GM12874 (cell line): Measurements from ENCODE around the gene EXOC3L1.

Experiments
- CTCF ChIP-seq: IDR thresholded peaks from 2 replicates; pipeline ENCODE4 v1.5.1; 2011; ENCODE audit warnings: low read depth, mild to moderate bottlenecking, control low read depth, low read length, moderate library complexity; ENCODE audit not compliant: insufficient read depth

Gene EXOC3L1

GRCh38 chr16:67151431-67152097, 38.4 kb downstream of the EXOC3L1 start:
- TF ChIP-seq CTCF: 0 out of 2 replicates have a peak, but pooled peaks have one; percentile 7

GRCh38 chr16:67150833-67151396, 39.0 kb downstream of the EXOC3L1 start, which contains the start of gene B3GNT9:
Gene B3GNT9 (minus strand): TSS chr16:67150998. CDS start chr16:67150485, 513 bp downstream.
- TF ChIP-seq CTCF: no peak

- 0 out of 2 replicates have a peak, but pooled peaks have one; percentile 12 for TF ChIP-seq CTCF
Measured at GRCh38 chr16:67150047-67150832, 39.7 kb downstream of the EXOC3L1 start.

GRCh38 chr16:67149276-67150046, 40.5 kb downstream of the EXOC3L1 start:
- TF ChIP-seq CTCF: no peak

- TF ChIP-seq CTCF: no peak
Measured at GRCh38 chr16:67148656-67149275, 41.2 kb downstream of the EXOC3L1 start.

- no peak for TF ChIP-seq CTCF
Measured at GRCh38 chr16:67148221-67148620, 41.7 kb downstream of the EXOC3L1 start.
